ENCODE results near the gene SRR. TPM values are rescaled to one million over a fixed set of nuclear protein-coding genes. Genes with fewer than 3 reads are reported as not detected.
A peak's percentile ranks its signal among the peaks of the same experiment; 100 is the strongest.
"Not testable (repeated sequence)": the region's sequence is repeated elsewhere in the genome, so short reads cannot be mapped to it uniquely, and the experiment has no call there.

The SRR gene, protein sequence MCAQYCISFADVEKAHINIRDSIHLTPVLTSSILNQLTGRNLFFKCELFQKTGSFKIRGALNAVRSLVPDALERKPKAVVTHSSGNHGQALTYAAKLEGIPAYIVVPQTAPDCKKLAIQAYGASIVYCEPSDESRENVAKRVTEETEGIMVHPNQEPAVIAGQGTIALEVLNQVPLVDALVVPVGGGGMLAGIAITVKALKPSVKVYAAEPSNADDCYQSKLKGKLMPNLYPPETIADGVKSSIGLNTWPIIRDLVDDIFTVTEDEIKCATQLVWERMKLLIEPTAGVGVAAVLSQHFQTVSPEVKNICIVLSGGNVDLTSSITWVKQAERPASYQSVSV
- total RNA-seq = 9.3 TPM
- long read RNA-seq, transcript SRR-201 (8 exons, 2,728 nt) = major isoform, 13 of 16 reads
- long read RNA-seq, partial matches to known transcripts = 1 of 16 reads
- long read RNA-seq, other reads (novel, unspliced or antisense) = 2 of 16 reads

DNA sequence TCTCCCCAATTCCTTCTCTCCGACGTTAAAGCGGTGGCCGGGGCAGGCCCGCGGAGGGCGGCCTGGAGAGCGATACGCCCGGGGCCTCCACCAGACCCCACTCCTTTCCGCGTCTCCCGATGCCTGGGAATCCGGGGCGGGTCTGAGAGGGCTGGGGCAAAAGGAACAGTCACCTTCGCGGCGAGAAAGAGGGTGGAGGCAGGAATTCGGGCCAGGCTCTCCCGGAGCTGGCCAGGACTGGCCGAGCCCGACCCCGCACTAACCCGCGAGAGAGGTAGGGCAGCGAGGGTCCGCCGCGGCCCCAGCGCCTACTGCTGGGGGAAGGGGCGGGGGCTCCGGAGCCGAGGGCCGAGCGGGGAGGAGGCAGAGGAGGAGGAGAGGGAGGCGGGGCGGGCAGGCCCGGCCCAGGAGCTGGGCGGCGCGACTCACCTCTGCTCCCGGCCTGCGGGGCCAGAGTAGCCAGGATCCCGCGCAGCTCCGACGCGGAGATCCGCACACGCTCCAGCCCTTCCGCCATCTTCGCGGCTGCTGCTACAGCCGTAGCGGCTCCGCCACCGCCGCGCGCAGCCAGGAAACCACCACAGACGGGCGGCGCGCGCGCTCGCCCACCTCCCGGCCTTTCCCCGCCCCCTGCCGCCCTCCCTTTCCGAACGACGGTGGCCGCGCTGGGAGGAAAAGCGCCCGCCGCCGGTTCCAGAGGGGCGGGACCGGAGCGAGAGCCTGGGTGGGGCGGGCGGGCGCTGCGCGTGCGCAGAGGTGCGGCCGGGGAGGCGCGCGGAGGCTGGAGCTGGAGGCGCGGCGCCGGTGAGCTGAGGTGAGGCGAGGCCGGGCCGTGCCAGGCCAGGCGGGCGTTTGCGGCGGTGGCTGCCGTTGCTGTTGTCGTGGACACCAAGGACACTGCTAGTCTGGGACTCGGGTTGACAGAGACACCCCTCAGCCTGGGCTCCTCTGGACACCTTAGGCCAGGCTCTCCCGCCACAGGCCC is at the start of gene SRR, which contains the start of gene SMG6:
Gene SRR, plus strand, starts transcription at position 747 of the 985 bp plus-strand sequence. CDS start 11,611 bp downstream, outside the sequence.
Gene SMG6, minus strand, starts transcription at position 582 of the 985 bp plus-strand sequence. Its CDS starts 65 bp downstream, at position 517.
- intact Hi-C loops (cut with DNase I) = loop anchor here (2.0 kb wide), 1 partner anchor 33 kb away; the partner anchor contains the start of genes SGSM2 and TSR1
- peak; percentile 97 for DNase-seq (ENCODE audit: low spot score)

DNA sequence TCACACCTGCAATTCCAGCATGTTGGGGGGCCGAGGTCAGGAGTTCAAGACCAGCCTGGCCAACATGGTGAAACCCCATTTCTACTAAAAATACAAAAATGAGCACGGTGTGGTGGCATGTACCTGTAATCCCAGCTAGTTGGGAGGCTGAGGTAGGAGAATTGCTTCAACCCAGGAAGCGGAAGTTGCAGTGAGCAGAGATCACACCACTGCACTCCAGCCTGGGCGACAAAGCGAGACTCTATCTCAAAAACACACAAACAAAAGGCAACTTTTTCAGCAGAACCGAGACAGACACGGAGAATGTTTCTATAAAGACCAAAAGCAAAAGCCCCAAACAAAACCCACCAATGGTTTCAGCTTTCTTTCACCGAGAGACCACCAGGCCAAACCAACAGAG is 44.9 kb upstream of the SRR start:
- intact Hi-C loops (cut with DNase I); DNase-seq (ENCODE audit: low spot score): not testable (repeated sequence)

DNA sequence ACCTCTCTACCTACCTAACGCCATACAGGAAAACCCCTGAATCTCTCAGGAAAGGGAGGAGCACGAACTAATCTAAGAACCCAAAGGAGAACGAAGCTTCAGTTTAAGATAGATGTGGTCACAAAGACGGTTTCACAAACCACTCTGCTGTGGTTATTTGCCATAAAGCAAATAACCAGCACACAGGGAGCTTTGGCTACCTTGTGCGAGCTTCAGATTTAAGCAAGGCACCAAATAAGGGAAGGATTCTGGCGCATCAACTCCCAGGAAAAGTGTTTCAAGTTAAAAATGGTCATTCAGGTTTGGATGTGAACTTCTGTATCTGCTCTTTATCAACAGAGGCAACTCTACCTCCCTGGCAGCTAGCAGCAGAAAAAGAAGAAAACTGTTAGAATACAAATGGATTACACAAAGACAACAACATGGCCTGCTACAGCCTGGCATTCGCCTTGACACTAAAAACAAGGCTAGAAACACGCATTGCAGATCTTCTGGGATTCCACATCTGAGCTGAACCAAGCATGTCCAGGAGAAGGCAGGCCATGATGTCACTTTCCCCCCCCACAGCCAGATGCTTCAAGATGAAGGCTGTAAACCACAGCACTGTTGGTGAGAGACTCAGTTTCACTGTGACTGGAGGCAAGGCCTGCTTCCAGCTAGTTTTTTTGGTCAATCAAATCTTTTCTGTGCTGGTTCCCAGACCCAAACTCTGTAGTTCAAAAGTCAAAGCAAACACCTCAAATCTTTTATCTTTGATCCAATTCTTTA is 43.8 kb upstream of the SRR start:
- no peak for DNase-seq (ENCODE audit: low spot score)
- intact Hi-C loops (cut with DNase I) = no loop called here

DNA sequence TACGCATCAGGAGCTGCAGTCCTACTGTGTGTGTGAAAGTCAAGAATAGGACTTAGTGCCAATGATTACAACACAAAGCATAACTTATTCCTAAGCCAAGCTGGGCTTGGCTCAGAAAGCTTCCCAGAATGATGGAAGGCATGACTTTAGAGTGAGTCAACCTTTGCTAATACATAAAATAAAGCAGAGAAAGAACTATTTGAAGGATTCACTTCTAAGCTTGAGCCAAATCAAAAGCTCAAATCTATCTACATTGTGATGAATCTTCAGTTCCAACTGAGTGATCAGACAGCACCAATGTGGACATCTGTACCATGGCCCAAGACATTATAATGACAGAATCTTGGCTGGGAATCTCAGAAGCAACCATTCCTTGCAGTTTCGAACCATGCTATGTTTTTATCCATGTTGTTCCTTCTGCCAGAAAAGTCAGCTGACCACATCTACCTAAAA is 41.6 kb upstream of the SRR start:
- intact Hi-C loops (cut with DNase I) = no loop called here

DNA sequence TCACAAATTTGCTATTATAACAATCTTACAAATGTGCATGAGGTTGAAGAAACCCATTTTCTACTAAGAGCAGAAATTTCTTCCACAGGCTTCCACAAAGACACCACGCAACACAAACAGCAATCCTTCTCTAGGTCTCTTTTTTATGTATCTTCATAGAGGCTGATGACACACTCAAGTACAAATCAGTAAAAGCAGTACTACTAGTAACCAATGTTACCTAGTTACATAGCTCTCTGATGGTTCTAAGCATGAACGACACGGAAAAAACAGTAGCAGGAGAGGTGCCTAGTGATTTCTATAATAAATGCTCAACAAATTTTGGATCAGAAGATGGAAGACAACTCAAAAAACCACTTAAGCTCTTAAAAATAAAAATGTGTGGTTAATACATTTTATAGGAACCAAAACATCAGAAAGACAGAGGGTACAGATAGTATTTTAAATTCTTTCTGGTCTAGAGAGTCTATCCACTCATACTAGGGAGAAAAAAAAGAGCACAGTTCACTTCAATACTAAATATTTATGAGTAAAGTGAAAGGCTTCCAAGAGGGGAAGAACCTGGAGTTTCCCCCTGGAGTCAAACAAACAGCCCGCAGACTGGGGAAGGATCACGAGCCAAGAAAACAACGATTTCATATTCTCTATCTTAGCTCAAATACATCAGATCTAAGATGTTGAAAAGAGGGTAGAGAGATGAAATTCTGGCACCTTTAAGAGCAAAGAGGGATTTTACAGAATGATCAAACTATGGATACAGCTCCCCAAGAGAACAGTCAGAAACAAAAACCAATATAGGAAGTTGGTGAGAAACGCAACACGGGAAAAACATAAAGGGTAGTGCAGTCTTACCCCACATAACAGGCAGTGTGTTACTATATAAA is 40.3 kb upstream of the SRR start:
- no peak for DNase-seq (ENCODE audit: low spot score)
- intact Hi-C loops (cut with DNase I) = no loop called here

More for the DNA sequence above, 41.6 kb upstream of the SRR start:
- DNase-seq (ENCODE audit: low spot score) = no peak

DNA sequence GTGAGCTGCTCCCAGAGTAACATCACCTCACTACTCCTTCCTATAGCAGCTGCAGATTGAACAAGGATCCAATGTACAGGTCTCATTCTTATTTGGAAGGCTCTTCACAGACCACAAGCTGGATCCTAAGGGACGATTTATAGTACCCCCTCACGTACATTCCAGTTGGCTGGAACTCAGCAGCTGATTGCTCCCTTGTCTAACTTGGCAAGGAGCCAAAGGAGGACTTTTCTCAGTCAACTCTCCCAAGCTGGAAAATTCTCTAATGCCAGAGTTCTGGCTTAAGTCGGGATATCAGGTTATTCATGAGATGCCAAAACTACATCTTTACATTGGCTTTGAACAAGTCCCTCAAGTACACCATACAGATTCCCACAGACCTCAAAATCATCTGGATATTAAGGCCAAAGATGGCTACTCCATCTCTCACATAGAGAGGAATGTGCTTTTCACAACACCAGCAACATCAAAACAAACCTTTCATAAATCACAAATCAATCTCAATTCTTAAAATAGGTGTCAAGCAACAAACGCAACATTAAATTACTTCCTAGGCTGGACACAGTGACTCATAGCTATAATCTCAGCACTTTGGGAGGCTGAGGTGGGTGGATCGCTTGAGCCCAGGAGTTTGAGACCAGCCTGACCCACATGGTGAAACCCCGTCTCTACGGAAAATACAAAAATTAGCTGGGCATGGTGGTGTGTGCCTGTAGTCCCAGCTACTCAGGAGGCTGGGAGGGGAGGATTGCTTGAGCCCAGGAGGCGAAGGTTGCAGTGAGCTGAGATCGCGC is 39.5 kb upstream of the SRR start:
- DNase-seq (ENCODE audit: low spot score) = no peak
- intact Hi-C loops (cut with DNase I) = no loop called here

DNA sequence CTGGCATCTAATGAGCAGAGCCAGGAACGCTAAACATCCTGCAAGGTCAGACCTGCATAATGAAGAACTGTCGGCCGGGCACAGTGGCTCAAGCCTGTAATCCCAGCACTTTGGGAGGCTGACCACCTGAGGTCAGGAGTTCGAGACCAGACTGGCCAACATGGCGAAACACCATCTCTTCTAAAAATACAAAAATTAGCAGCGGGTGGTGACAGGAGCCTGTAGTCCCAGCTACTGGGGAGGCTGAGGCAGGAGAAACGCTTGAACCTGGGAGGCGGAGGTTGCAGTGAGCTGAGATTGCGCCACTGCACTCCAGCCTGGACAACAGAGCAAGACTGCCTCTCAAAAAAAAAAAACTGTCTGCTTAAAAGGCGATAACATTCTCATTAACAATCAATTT is 38.6 kb upstream of the SRR start:
- DNase-seq (ENCODE audit: low spot score); intact Hi-C loops (cut with DNase I): not testable (repeated sequence)

DNA sequence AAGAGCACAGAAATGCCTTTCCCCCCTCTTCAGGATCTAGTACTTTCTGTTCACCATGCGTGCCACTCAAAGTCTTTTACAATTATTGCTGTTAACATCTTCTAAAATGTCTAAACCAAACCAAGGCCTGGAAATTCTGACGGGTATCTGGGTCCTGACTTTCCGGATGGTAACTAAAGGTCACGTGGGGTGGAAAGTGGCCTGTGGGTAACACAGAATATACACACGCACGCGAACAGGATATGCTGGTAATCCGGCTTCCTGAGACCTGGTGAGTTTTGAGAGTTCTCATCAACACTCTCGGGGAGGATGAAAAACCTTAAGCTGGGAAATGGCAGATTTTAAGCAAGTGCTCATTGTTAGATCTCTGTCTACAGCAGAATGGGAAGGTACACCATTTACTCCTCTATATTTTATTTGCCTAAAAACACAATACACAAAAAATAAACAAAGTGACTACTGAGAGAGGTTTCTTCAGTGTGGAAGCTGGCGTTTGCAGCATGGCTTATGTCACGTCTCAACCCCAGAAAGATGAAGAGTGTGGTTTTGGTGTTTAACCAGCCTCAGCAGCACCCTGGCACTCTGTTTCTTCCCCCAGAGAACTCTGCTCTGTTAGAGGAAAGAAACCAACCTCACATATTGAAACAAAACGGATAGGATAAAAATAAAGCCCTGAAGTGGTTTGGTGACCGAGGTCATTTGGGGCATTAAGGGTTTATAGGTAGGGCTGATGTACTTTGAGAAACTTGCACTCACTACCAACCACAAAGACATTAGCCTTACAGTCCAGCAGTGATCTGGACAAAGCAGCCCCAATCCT is 37.5 kb upstream of the SRR start:
- DNase-seq (ENCODE audit: low spot score) = no peak
- intact Hi-C loops (cut with DNase I) = no loop called here

DNA sequence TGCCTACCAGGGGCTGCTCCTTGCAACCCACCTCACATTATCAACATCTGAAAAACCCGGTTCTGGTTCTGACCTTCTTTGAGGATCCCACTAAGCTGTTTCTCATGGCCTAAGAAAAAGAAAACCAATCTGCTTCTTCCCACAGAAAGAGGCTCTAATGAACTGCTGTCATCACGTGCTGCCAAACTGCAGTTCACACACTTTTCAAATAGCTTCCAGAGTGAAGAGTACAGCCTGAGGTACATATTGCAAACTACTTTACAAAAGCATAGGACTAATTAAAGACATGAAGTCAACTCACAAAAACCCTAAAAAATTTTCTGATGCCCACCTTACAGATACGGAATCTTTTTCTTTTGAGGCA is 36.9 kb upstream of the SRR start:
- intact Hi-C loops (cut with DNase I) = no loop called here
- DNase-seq (ENCODE audit: low spot score) = no peak

DNA sequence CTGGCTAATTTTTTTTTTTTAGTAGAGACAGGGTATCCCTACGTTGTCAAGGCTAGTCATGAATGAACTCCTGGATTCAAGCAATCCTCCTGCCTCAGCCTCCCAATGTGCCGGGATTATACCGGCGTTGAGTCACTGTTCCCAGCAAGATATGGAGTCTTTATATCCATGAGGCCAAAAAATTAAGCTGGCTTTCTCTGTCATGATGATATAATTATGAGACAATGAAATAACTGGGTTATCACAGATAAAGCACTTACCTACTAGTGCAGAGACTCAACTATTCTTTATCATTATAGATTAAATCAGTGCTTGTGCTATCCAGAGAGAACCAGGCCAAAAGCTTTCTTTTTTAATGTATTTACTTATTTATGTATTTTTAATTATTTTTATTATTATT is 36.4 kb upstream of the SRR start:
- intact Hi-C loops (cut with DNase I) = no loop called here
- DNase-seq (ENCODE audit: low spot score) = no peak

DNA sequence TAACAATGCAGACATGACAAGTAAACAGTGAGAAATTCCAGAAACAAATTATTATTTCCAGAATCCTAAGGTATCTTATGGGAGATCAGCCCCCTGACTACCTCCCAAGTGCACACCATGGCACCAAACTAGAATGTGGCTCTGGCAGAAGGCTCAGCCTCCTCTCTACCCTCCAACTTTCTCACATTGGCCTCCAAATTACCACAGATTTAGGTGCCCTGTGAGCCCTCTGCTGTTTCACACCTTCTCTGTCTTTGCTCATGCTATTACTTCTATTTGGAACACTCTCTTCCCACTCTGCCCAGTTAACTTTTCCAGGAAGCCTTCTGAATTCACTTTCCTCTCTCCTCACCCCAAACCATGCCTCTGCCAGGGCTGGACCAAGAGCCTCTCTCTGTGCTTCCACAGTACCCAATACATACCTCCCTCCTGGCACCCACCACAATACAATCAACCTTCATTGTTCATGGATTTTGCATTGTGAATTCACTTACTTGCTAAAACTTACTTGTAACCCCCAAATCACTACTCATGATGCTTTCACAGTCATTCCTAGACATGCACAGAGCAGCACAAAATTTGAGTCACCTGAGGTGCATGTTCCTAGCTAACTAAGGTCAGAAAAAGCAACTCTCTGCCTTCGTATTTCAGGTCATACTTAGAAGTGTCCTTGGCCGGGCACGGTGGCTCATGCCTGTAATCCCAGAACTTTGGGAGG is 31.6 kb upstream of the SRR start:
- intact Hi-C loops (cut with DNase I) = no loop called here
- DNase-seq (ENCODE audit: low spot score) = no peak

DNA sequence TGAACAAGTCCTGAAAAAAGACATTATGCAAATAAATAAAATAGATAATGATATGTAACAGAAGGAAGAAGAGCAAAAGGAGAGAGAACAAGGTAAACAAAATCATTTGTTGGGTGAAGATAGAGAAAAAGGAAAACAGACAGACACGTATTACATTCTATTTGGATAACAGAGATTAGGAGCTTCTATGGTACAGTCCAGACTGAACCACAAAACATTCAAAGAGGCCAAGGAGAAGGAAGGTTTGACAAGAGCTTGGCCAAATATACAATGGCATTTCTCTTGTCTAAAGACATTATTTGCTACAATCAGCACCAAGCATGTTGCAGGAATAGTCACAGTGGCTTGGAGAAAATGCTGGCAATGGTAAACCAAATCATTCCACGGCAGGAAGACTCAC is 29.3 kb upstream of the SRR start:
- DNase-seq (ENCODE audit: low spot score) = no peak
- intact Hi-C loops (cut with DNase I) = no loop called here

DNA sequence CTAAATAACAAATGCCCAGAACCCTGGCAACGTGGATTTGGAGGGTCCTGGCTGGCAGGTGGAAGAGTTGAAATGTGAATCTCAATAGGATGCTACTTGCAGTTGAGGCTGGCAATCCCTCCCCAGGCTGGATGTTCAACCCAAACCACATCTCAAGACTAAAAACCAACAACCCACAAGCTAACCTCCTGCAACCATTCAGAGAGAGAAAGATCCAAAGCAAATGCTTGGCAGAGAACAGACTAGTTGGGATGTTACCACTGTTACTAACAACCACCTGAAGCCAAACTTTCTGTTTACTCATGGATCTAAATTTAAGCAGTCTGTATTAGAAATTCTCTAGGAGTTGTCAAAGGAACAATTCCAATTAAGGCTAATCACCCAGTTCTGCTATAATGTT is 28.0 kb upstream of the SRR start:
- no peak for DNase-seq (ENCODE audit: low spot score)
- intact Hi-C loops (cut with DNase I) = no loop called here

DNA sequence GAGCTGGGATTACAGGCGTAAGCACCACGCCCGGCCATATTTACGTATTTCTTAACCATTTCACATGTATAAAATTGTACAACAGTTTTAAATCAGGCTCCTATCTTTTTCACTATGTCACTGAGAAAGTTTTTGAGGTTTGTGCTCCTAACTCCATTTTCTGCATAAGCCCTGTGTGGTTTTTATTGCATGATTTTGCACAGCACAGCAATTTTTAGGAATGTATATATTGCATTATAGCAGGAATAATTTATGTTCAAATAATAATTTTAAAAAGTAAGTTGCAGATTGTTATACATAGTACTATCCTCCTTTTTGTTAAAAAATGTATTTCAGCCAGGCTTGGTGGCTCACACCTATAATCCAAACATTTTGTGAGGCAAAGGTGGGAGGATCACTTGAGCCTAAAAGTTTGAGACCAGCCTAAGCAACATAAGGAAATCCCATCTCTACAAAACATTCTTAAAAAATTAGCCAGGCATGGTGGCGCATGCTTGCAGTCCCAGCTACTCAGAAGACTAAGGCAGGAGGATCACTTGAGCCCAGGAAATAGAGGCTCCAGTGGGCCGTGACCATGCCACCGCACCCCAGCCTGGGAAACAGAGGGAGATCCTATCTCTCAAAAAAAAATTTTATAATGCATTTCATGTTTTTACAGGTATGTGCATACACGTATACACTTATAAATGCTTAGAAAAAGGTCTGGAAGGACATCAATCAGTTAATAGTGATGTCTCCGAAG is 26.1 kb upstream of the SRR start:
- intact Hi-C loops (cut with DNase I) = no loop called here
- no peak for DNase-seq (ENCODE audit: low spot score)

DNA sequence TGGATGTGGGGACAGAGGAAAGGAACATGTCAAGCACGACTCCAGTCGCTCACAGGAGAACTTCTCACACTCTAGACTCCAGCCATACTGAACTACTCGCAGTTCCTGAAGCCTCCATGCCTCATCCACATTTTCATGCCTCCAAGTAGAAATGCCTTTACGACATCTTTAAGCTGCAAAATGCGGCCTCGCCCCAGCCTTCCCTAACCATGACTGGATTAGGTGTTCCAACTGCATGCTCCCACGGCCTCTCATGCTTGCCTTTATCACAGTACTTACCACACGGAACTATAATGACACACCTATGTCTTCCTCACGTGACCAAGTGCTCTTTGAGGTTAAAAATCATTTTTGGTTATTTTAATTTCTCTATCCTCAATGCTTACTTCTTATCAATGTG is 24.0 kb upstream of the SRR start:
- intact Hi-C loops (cut with DNase I) = loop anchor here (10.0 kb wide), 1 partner anchor 375 kb away; no protein-coding TSS in a partner anchor
- no peak for DNase-seq (ENCODE audit: low spot score)

Measured in cardiac septum (tissue), 1 donor.